Stimulated activated CD4-positive, alpha-beta T cell treated with anti-CD3 and anti-CD28 coated beads, Interleukin-2, amount 100 ng/mL, for 4 hours (primary cell): ENCODE data around the gene NHERF2.
"Not testable (repeated sequence)": the region's sequence is repeated elsewhere in the genome, so short reads cannot be mapped to it uniquely, and the experiment has no call there.

Experiments used
- DNase-seq: peaks from one replicate; pipeline ENCODE4 v3.0.0-alpha.2; 2020; ENCODE audit warnings: low read depth

NHERF2 gene

GRCh38 chr16:2007081-2007836, 19.4 kb upstream of the NHERF2 start:
- no peak for DNase-seq

GRCh38 chr16:2008009-2008526, 18.6 kb upstream of the NHERF2 start:
- DNase-seq: no peak

GRCh38 chr16:2008631-2009163, 18.0 kb upstream of the NHERF2 start:
- DNase-seq: no peak

GRCh38 chr16:2009164-2009711, 17.5 kb upstream of the NHERF2 start:
- no peak for DNase-seq

GRCh38 chr16:2009791-2010510, 16.8 kb upstream of the NHERF2 start, which contains the start of gene ZNF598:
Gene ZNF598, minus strand, starts transcription at chr16:2009821.
- peak; percentile 70 for DNase-seq

GRCh38 chr16:2011726-2012125, 15.0 kb upstream of the NHERF2 start:
- DNase-seq: not testable (repeated sequence)

- no peak for DNase-seq
Observed at GRCh38 chr16:2013527-2013926, 13.2 kb upstream of the NHERF2 start.

- DNase-seq: no peak
Observed at GRCh38 chr16:2015117-2015946, 11.4 kb upstream of the NHERF2 start.

GRCh38 chr16:2015947-2016208, 10.8 kb upstream of the NHERF2 start:
- no peak for DNase-seq

- no peak for DNase-seq
Observed at GRCh38 chr16:2016407-2016922, 10.2 kb upstream of the NHERF2 start.

GRCh38 chr16:2019518-2019920, 7.2 kb upstream of the NHERF2 start, which contains the start of gene NPW:
Gene NPW, plus strand, starts transcription at chr16:2019785.
- no peak for DNase-seq

- DNase-seq: no peak
Observed at GRCh38 chr16:2019921-2020831, 6.5 kb upstream of the NHERF2 start.

GRCh38 chr16:2022723-2023091, 4.0 kb upstream of the NHERF2 start:
- no peak for DNase-seq

GRCh38 chr16:2023092-2024031, 3.3 kb upstream of the NHERF2 start:
- peak; percentile 92 for DNase-seq

GRCh38 chr16:2024032-2024420, 2.7 kb upstream of the NHERF2 start:
- no peak for DNase-seq

- no peak for DNase-seq
Observed at GRCh38 chr16:2025251-2025650, 1.5 kb upstream of the NHERF2 start.

GRCh38 chr16:2025878-2026460, 733 bp upstream of the NHERF2 start:
- DNase-seq: no peak

- DNase-seq: no peak
Observed at GRCh38 chr16:2027024-2028010, 615 bp downstream of the NHERF2 start.
